ENCODE results near the gene MMP17. TPM values are rescaled to one million over a fixed set of nuclear protein-coding genes. Genes with fewer than 3 reads are reported as not detected.
A peak's percentile ranks its signal among the peaks of the same experiment; 100 is the strongest.

MMP17 gene
- total and polyA plus RNA-seq, 9 donors: 0.78 to 15.6 (median 13.3) TPM

GRCh38 chr12:131832321-131833231 is 4.4 kb downstream of the MMP17 start:
- Histone ChIP-seq H3K4me3 (no peak overlapping the region), H3K36me3 (no peaks in the 10 kb centered on the region), H3K27ac (peak overlapping the region in 1 of 2 donors; percentile 73), H3K27me3 (no peaks in the 10 kb centered on the region), H3K9me3 (no peaks in the 10 kb centered on the region), H3K4me1 (ENCODE audit: insufficient read depth) (peaks cover 8% of the 10 kb centered on the region)
- peak; percentile 81 to 90 (median 89) for DNase-seq
- intact Hi-C loops (cut with DNase I): loop anchor here in 3 of 4 donors (5.0 to 10.0 kb wide), 4 partner anchors 65 to 918 kb away; no protein-coding TSS in a partner anchor
- 19 to 35% (median 21%) methylated on average over 31 of the region's 31 CpGs for WGBS, 3 donors
- TF ChIP-seq EP300 (IDR thresholded peaks at IDR 0.05): no peak
- no peak for TF ChIP-seq POLR2A (IDR thresholded peaks at IDR 0.05)

GRCh38 chr12:131833288-131833895 is 5.2 kb downstream of the MMP17 start:
- H3K36me3 ChIP-seq: no peaks in the 10 kb centered on the region
- H3K27me3 ChIP-seq: no peaks in the 10 kb centered on the region
- no peak for TF ChIP-seq EP300 (IDR thresholded peaks at IDR 0.05)
- TF ChIP-seq CTCF (IDR thresholded peaks at IDR 0.05): no peak
- no peak for TF ChIP-seq POLR2A (IDR thresholded peaks at IDR 0.05)
- peaks cover 7% of the 10 kb centered on the region for H3K4me1 ChIP-seq (ENCODE audit: insufficient read depth)
- H3K4me3 ChIP-seq: no peak overlapping the region
- WGBS, 3 donors: 76 to 79% (median 76%) methylated on average over 23 of the region's 23 CpGs
- DNase-seq: peak in 1 of 5 donors; percentile 39
- H3K27ac ChIP-seq: no peak overlapping the region
- intact Hi-C loops (cut with DNase I): loop anchor here in 3 of 4 donors (5.0 to 10.0 kb wide), 4 partner anchors 64 to 919 kb away; no protein-coding TSS in a partner anchor
- no peaks in the 10 kb centered on the region for H3K9me3 ChIP-seq

- no peaks in the 10 kb centered on the region for H3K27me3 ChIP-seq
- peak in 1 of 5 donors; percentile 43 for DNase-seq
- H3K4me1 ChIP-seq (ENCODE audit: insufficient read depth): peaks cover 5% of the 10 kb centered on the region
Measured at GRCh38 chr12:131833896-131834641, 5.9 kb downstream of the MMP17 start.

More at GRCh38 chr12:131833896-131834641, 5.9 kb downstream of the MMP17 start:
- Histone ChIP-seq H3K9me3 (no peaks in the 10 kb centered on the region), H3K27ac (no peak overlapping the region), H3K36me3 (no peaks in the 10 kb centered on the region), H3K4me3 (no peak overlapping the region)
- no peak for TF ChIP-seq POLR2A (IDR thresholded peaks at IDR 0.05)
- TF ChIP-seq EP300 (IDR thresholded peaks at IDR 0.05): no peak
- no peak for TF ChIP-seq CTCF (IDR thresholded peaks at IDR 0.05)
- intact Hi-C loops (cut with DNase I): loop anchor here in 3 of 4 donors (5.0 to 10.0 kb wide), 4 partner anchors 63 to 919 kb away; no protein-coding TSS in a partner anchor
- 39 to 48% (median 43%) methylated on average over 18 to 23 of the region's 23 CpGs for WGBS, 3 donors

Measured in ovary (tissue), 9 donors.